HUES6 (cell line): ENCODE results near the gene SELENOW.
"Not testable (repeated sequence)": the region's sequence is repeated elsewhere in the genome, so short reads cannot be mapped to it uniquely, and the experiment has no call there.

Source experiments
- H3K27ac ChIP-seq: 2 replicates; pipeline ENCODE4 v1.7.0; 2013; ENCODE audit warnings: low read depth, mild to moderate bottlenecking, low read length, inconsistent platforms
- H3K27me3 ChIP-seq: 2 replicates; pipeline ENCODE4 v1.6.1; 2013; ENCODE audit warnings: low read length; ENCODE audit not compliant: control insufficient read depth, insufficient read depth
- H3K36me3 ChIP-seq: 2 replicates; pipeline ENCODE4 v1.6.1; 2013; ENCODE audit warnings: low read length; ENCODE audit not compliant: control insufficient read depth, insufficient read depth
- H3K4me1 ChIP-seq: 2 replicates; pipeline ENCODE4 v1.6.1; 2013; ENCODE audit warnings: low read length; ENCODE audit not compliant: control insufficient read depth, insufficient read depth
- H3K4me3 ChIP-seq: 2 replicates; pipeline ENCODE4 v1.5.1; 2013; ENCODE audit warnings: low read depth, low read length
- H3K9ac ChIP-seq: one replicate; pipeline ENCODE4 v1.6.1; 2013; ENCODE audit warnings: mild to moderate bottlenecking, low read length
- H3K9me3 ChIP-seq: 2 replicates; pipeline ENCODE4 v1.6.1; 2013; ENCODE audit warnings: low read depth, low read length; ENCODE audit not compliant: control insufficient read depth, insufficient read depth

Gene SELENOW

DNA sequence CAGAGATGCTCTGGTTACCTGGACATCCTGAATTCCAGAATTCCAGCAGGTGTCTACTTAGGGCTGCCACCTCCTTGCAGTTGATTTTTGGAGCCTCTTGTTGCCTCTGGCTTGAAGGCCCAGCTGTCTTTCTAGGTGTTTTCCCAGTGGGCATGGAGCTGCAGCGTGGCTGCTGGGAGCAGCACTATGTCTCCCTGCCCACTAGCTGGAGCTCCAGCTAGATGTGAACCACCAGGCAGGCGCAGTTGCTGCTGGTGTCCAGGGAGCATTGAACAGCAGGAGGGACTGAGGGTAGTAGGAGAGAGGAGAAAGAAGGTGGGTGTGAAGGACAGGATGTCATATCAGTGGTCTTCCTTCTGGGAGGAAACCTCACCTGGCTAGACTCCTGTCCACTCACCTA is 9.9 kb upstream of the SELENOW start:
- Histone ChIP-seq H3K36me3 (no peaks in the 10 kb centered on the region), H3K27ac (no peak overlapping the region), H3K9me3 (no peaks in the 10 kb centered on the region), H3K27me3 (no peaks in the 10 kb centered on the region), H3K4me3 (no peak overlapping the region), H3K9ac (no peak overlapping the region), H3K4me1 (peaks cover 11% of the 10 kb centered on the region)

- Histone ChIP-seq H3K9me3 (no peaks in the 10 kb centered on the region), H3K9ac (no peak overlapping the region), H3K4me3 (no peak overlapping the region), H3K27ac (no peak overlapping the region), H3K27me3 (no peaks in the 10 kb centered on the region), H3K36me3 (no peaks in the 10 kb centered on the region), H3K4me1 (peaks cover 16% of the 10 kb centered on the region)
Observed at GRCh38 chr19:47769534-47769933, 9.0 kb upstream of the SELENOW start.

DNA sequence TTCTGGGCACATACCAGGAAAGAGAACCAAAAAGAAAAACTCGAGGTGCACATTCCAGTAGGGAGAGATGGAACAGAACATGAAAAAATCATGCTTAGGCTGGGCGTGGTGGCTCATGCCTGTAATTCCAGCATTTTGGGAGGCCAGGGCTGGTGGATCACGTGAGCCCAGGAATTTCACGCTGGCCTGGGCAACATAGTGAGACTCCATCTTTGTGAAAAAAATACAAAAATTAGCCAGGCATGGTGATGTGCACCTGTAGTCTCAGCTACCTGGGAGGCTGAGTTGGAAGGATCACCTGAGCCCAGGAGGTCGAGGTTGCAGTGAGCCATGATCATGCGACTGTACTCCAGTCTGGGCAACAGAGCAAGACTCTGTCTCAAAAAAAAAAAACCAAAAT is 7.2 kb upstream of the SELENOW start:
- not testable (repeated sequence) for H3K9ac ChIP-seq, H3K4me3 ChIP-seq, H3K27ac ChIP-seq, H3K27me3 ChIP-seq, H3K4me1 ChIP-seq, H3K9me3 ChIP-seq, H3K36me3 ChIP-seq

DNA sequence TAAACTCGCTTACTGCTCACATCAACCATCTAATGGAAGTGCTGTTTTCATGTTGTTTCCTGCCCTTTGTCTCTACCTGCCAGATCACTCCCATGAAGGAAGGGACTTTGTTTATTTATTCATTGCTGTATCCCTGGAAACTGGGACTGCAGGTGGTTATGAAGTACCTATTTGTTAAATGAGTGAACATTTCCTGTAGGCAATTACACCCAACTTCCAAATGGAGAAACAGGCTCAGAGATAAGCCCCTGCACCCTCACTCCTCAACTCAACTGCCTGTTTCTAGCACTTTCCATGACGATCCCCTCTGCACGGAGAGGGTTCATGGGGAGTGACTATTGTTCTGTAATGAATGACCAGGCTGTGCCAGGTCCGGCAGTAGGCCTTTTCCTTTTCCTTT is 1.9 kb upstream of the SELENOW start:
- Histone ChIP-seq H3K4me3 (no peak overlapping the region), H3K27ac (no peak overlapping the region), H3K27me3 (no peaks in the 10 kb centered on the region), H3K9ac (no peak overlapping the region), H3K4me1 (peaks cover 20% of the 10 kb centered on the region), H3K9me3 (no peaks in the 10 kb centered on the region), H3K36me3 (peaks cover 15% of the 10 kb centered on the region)

GRCh38 chr19:47777245-47778048 is 1.1 kb upstream of the SELENOW start:
- peak overlapping the region; percentile 86 for H3K4me3 ChIP-seq
- H3K9ac ChIP-seq, result peak overlapping the region; percentile 99
- peak overlapping the region; percentile 100 for H3K27ac ChIP-seq
- H3K36me3 ChIP-seq, result peaks cover 24% of the 10 kb centered on the region
- not testable (repeated sequence) for H3K27me3 ChIP-seq, H3K9me3 ChIP-seq
- peaks cover 20% of the 10 kb centered on the region for H3K4me1 ChIP-seq

- no peaks in the 10 kb centered on the region for H3K9me3 ChIP-seq
- H3K9ac ChIP-seq, result peak overlapping the region; percentile 99
- peak overlapping the region; percentile 100 for H3K27ac ChIP-seq
- H3K4me1 ChIP-seq, result peaks cover 16% of the 10 kb centered on the region
- no peaks in the 10 kb centered on the region for H3K27me3 ChIP-seq
- H3K4me3 ChIP-seq, result peak overlapping the region; percentile 86
- peaks cover 35% of the 10 kb centered on the region for H3K36me3 ChIP-seq
Observed at GRCh38 chr19:47778954-47779351, 450 bp downstream of the SELENOW start.

GRCh38 chr19:47779524-47780214 is 1.2 kb downstream of the SELENOW start:
- H3K27me3 ChIP-seq, result no peaks in the 10 kb centered on the region
- H3K4me1 ChIP-seq, result peaks cover 15% of the 10 kb centered on the region
- peak overlapping the region; percentile 21; the same call in 1 of the 2 replicates for H3K27ac ChIP-seq
- peak overlapping the region; percentile 99 for H3K9ac ChIP-seq
- H3K4me3 ChIP-seq, result peak overlapping the region; percentile 86
- peaks cover 42% of the 10 kb centered on the region for H3K36me3 ChIP-seq
- H3K9me3 ChIP-seq, result no peaks in the 10 kb centered on the region

DNA sequence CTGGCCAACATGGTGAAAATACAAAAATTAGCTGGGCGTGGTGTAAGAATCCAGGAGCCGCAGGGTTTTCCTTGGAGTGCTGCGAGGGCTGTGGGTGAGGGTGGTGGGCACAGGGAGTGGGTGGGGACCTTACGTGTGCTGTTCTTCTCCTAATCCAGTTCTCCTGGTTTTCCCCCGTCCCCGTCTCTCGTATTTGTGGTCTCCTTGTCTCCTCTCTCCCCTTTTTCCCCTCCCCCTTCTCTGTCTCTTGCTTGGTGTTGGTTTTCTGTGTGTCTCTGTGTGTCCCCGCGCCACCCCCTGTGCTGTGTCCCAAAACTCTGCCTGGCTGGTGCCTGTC is 1.7 kb downstream of the SELENOW start:
- Histone ChIP-seq H3K4me1 (peaks cover 15% of the 10 kb centered on the region), H3K36me3 (peaks cover 45% of the 10 kb centered on the region), H3K4me3 (peak overlapping the region; percentile 86), H3K9me3 (no peaks in the 10 kb centered on the region), H3K27me3 (no peaks in the 10 kb centered on the region), H3K27ac (peak overlapping the region; percentile 21; the same call in 1 of the 2 replicates), H3K9ac (peak overlapping the region; percentile 99)

- Histone ChIP-seq H3K9me3 (no peaks in the 10 kb centered on the region), H3K4me1 (peaks cover 10% of the 10 kb centered on the region), H3K9ac (no peak overlapping the region), H3K27me3 (no peaks in the 10 kb centered on the region), H3K4me3 (no peak overlapping the region), H3K36me3 (peaks cover 54% of the 10 kb centered on the region), H3K27ac (no peak overlapping the region)
Observed at GRCh38 chr19:47781590-47782262, 3.2 kb downstream of the SELENOW start.

DNA sequence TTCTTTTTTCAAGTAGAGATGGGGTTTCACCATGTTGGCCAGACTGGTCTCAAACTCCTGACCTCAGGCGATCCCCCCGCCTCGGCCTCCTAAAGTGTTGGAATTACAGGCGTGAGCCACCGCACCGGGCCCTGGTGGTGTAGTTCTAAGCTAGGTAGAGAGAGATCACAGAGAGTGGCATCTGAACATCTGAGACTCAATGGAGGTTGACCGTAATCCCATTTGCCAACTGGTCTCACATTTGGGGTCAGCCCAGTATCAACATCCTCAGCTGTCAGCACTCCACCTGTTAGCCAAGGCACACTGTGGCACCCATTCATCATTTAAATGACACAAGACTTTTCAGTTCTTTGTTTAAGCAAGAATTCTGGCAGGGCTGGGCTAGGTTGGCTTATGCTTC is 8.1 kb downstream of the SELENOW start:
- H3K9me3 ChIP-seq, result no peaks in the 10 kb centered on the region
- H3K27me3 ChIP-seq, result no peaks in the 10 kb centered on the region
- H3K9ac ChIP-seq, result no peak overlapping the region
- H3K36me3 ChIP-seq, result peaks cover 39% of the 10 kb centered on the region
- no peak overlapping the region for H3K4me3 ChIP-seq
- no peaks in the 10 kb centered on the region for H3K4me1 ChIP-seq
- H3K27ac ChIP-seq, result no peak overlapping the region

DNA sequence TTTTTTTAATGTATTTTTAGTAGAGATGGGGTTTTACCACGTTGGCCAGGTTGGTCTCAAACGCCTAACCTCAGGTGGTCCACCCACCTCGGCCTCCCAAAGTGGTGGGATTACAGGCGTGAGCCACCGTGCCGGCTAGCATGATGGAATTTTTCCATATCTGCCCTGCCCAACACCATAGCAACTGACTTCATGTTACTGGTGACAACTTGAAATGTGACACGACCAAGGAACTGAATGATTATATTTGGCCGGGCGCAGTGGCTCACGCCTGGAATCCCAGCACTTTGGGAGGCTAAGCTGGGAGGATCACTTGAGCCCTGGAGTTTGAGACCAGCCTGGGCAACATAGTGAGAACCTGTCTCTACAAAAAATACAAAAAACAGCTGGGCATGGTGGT is 8.8 kb downstream of the SELENOW start:
- not testable (repeated sequence) for H3K9ac ChIP-seq, H3K4me1 ChIP-seq, H3K4me3 ChIP-seq, H3K9me3 ChIP-seq, H3K27ac ChIP-seq, H3K27me3 ChIP-seq
- H3K36me3 ChIP-seq, result peaks cover 32% of the 10 kb centered on the region
